GM18520 (cell line): Measurements from ENCODE around the gene FBXL20.
"Not testable (repeated sequence)": the region's sequence is repeated elsewhere in the genome, so short reads cannot be mapped to it uniquely, and the experiment has no call there.

Experiments used
- ATAC-seq: cut with Tn5 transposase; IDR thresholded peaks from one replicate; pipeline ENCODE4 v1.9.1; 2021; ENCODE audit not compliant: unreplicated experiment

The FBXL20 gene

GRCh38 chr17:39385040-39385439, 16.4 kb downstream of the FBXL20 start:
- ATAC-seq = no peak

- no peak for ATAC-seq
Observed at GRCh38 chr17:39380144-39380543, 21.3 kb downstream of the FBXL20 start.

GRCh38 chr17:39376434-39376833, 25.0 kb downstream of the FBXL20 start:
- no peak for ATAC-seq

DNA sequence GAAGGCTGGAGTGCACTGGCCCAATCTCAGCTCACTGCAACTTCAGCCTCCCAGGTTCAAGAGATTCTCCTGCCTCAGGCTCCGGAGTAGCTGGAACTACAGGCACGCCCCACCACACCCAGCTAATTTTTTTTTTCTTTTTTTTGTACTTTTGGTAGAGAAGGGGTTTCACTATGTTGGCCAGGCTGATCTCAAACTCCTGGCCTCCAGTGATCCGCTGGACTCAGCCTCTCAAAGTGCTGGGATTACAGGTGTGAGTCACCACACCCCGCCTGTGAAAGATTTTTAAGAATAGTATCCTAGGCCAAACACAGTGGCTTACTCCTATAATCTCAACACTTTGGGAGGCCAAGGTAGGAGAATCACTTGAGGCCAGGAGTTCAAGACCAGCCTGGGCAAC, 33.6 kb downstream of the FBXL20 start:
- ATAC-seq = not testable (repeated sequence)

GRCh38 chr17:39365872-39366271, 35.6 kb downstream of the FBXL20 start:
- no peak for ATAC-seq

- no peak for ATAC-seq
Observed at GRCh38 chr17:39365242-39365641, 36.2 kb downstream of the FBXL20 start.

GRCh38 chr17:39364236-39365025, 37.0 kb downstream of the FBXL20 start:
- ATAC-seq = no peak

DNA sequence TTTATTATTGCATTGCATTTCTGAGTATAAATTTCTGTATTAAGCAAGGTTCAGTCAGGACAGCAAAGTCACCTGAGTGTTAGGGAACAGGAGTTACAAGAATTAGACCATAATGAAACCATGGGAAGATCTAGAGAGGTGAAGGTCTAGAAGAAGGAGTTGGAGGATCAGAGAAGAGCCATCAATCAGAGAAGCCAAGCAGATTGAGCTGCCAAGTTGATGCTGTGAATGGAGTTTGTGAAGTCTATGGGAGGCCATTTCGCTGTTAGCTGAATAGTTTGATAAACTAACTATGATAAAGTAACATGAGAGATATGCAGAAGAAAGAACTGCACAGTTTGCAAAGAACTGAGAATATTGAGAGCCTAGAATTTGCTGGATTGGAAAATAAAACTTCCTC, 40.4 kb downstream of the FBXL20 start:
- ATAC-seq = no peak

DNA sequence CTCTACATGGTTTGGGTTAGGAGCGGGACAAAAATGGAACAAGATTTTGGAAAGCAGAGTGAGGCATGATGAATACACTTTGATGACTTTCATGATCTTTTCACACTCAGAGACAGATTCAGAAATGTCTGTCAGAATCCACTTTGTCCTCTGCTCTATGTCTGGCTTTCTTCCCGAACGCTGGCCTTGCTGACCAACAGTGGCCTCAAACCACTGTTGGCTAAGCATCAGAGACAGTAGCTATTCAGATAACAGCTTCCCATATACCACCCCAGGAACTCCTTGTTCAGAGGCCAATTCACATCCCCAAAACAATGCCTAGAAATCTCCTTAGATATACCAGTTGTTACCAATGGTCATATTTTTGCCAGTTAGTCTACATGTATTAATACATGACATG, 40.9 kb downstream of the FBXL20 start:
- no peak for ATAC-seq

DNA sequence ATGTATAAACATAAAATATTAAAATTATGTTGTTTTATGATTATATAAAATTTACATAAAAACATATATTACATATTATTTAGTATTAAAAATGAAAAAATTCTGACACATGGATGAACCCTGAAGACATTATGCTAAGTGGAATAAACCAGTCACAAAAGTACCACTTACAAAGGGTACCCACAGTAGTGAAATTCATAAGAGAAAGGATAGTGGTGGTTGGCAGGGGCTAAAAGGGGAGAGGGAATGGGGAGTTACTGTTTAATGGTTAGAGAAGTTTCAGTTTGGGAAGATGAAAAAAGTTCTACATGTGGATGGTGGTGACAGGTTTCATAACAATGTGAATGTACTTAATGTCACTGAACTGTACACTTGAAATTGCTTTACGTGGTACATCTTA, 41.4 kb downstream of the FBXL20 start:
- no peak for ATAC-seq

- no peak for ATAC-seq
Observed at GRCh38 chr17:39357986-39358385, 43.4 kb downstream of the FBXL20 start.

DNA sequence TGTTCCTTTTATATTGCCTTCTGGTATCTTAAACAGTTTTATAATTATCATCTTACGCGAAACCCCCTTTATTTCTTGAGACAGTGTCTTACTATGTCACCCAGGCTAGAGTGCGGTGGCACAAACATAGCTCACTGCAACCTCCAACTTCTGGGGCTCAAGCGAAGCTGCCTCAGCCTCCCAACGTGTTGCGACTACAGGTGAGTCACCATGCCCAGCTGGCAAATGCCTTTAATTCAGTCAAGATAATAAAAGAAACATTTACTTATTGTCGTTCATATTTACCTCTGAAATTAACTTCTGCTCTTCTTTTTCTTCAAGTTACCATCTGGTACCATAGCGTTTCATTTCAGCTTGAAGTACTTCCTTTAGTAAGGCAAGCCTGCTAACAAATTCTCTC, 43.9 kb downstream of the FBXL20 start:
- ATAC-seq = no peak

DNA sequence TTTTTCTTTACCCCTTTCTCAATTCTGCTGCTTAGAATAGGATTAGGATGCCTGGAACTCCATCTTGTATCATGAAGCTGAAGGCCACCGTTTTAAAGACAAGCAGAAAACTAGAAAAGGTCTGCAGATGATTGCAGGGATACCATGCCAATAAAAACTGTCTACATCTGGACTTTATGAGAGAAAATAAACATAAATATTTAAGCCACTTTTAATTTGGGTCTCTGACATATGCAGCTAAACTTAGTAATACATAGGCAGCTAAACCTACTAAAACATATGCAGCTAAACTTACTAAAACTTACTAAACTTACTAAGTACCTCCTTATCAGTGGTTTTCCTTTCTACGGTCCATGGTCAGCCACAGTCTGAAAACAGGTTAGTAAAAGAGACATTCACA, 48.4 kb downstream of the FBXL20 start:
- ATAC-seq = no peak

- no peak for ATAC-seq
Observed at GRCh38 chr17:39352511-39352910, 48.9 kb downstream of the FBXL20 start.

GRCh38 chr17:39351508-39351907, 49.9 kb downstream of the FBXL20 start:
- no peak for ATAC-seq

DNA sequence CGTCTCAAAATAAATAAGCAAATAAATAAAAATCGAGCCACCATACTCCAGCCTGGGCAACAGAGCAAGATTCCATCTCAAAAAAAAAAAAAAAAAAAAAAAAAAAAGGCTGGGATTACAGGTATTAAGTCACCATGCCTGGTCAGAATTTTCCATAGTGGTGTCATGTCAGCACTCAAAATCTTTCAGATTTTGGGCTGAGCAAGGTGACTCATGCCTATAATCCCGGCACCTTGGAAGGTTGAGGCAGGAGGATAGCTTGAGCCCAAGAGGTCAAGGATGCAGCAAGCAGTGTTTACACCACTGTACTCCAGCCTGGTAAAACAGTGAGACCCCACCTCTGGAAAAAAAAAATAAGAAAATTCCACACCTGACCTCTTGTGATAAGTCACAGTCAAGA, 52.2 kb downstream of the FBXL20 start:
- no peak for ATAC-seq

DNA sequence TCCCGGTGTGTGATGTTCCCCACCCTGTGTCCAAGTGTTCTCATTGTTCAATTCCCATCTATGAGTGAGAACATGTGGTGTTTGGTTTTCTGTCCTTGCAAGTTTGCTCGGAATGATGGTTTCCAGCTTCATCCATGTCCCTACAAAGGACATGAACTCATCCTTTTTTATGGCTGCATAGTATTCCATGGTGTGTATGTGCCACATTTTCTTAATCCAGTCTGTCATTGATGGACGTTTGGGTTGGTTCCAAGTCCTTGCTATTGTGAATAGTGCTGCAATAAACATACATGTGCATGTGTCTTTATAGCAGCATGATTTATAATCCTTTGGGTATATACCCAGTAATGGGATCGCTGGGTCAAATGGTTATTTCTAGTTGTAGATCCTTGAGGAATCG, 54.6 kb downstream of the FBXL20 start:
- ATAC-seq = not testable (repeated sequence)

- no peak for ATAC-seq
Observed at GRCh38 chr17:39341541-39341940, 59.9 kb downstream of the FBXL20 start.

DNA sequence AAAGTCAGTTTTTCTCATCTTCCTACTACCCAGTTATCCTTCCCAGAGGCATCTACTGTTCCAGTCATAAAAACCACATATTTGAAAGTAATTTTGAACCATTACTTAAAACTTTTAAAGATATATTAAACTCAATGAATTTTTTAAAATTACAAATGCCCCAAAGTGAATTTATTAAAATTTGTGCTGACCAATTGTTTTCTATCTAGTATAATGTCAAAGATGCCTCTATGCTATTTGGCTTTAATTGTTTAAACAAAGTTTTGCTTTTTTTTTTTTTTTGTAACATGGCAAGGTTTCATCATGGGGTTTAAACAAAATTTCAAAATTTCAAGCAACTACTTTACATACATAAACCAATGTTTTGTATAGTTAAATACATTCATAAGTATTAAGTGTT, 60.7 kb downstream of the FBXL20 start:
- no peak for ATAC-seq

DNA sequence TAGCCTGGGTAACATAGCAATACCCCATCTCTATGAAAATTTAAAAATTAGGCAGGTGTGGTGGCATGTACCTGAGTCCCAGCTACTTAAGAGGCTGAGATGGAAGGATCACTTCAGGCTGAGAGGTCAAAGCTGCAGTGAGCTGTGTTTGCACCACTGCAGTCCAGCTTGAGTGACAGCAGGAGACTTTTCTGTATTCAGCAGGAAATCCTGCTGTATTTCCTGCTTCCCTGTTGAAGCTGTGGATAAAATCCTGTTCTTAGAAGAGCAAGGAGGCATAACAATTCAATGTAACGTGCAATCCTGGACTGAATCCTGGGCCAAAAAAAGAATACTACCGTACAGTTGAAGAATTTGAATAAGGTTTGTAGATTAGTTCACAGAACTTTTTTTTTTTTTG, 62.2 kb downstream of the FBXL20 start:
- ATAC-seq = no peak

GRCh38 chr17:39337649-39338048, 63.8 kb downstream of the FBXL20 start:
- ATAC-seq = not testable (repeated sequence)

GRCh38 chr17:39335704-39336223, 65.7 kb downstream of the FBXL20 start:
- no peak for ATAC-seq
